ENCODE results near the gene FAM114A2.

DNA sequence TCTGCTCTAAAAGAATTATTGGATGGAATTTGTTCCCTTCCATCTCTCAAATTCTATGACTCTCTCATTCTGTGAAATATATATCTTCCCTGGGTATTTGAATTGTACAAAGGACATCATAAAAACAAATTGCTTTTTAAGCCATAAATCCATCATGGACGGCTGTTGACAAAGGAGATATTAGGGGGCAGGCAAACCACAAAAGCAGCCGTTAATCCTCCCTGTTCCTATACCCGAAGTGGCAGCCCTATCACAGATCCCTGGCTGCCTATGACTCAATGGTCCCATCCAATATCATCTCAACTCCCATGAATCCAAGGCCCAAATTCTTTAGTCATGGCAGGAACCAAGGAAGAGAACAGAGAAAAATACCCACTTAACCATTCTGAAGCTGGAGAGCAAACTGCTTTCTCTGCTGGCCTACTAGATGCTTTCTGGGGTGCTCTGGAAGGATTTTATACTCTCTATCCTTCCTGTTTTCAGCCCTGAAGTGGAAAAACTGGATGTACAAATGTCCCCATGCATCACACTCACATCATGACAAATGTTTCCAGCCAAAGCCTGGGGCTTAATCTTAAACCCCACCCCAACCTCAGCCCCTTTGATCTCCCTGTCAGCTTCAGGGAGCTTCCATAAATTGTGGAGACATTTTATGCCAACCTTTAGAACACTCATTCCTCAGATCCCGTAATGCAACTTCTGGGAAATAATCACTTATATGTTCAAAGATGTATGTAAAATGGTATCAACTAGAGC, 59.5 kb downstream of the FAM114A2 start:
- TF ChIP-seq POLR2A (IDR thresholded peaks at IDR 0.05) = no peak
- TF ChIP-seq, protein P1, sequence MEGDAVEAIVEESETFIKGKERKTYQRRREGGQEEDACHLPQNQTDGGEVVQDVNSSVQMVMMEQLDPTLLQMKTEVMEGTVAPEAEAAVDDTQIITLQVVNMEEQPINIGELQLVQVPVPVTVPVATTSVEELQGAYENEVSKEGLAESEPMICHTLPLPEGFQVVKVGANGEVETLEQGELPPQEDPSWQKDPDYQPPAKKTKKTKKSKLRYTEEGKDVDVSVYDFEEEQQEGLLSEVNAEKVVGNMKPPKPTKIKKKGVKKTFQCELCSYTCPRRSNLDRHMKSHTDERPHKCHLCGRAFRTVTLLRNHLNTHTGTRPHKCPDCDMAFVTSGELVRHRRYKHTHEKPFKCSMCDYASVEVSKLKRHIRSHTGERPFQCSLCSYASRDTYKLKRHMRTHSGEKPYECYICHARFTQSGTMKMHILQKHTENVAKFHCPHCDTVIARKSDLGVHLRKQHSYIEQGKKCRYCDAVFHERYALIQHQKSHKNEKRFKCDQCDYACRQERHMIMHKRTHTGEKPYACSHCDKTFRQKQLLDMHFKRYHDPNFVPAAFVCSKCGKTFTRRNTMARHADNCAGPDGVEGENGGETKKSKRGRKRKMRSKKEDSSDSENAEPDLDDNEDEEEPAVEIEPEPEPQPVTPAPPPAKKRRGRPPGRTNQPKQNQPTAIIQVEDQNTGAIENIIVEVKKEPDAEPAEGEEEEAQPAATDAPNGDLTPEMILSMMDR (IDR thresholded peaks at IDR 0.05) = no peak

Measured in heart left ventricle (tissue), 13 donors.